Stomach (tissue), 4 donors: ENCODE data around the gene ATP5ME.

ENCODE experiments used
- POLR2A ChIP-seq, 4 donors: fragments of 450-650 bp; IDR thresholded peaks; one replicate each; pipeline ENCODE4 v1.6.1; 2016; ENCODE audit warnings: antibody characterized with exemption in 4 of 4, control low read depth in 2 of 4, mild to moderate bottlenecking in 1 of 4, moderate library complexity in 1 of 4
- TF ChIP-seq, protein P1 (sequence below), 7 experiments: fragments of 450-650 bp in 4 of 7; fragments of 200-600 bp in 3 of 7; sonication (generic) in 3 of 7; IDR thresholded peaks; one replicate each; pipeline ENCODE4 v1.5.1; 2016 to 2019; ENCODE audit warnings: antibody characterized with exemption in 7 of 7, control low read depth in 2 of 7, mild to moderate bottlenecking in 1 of 7

DNA sequence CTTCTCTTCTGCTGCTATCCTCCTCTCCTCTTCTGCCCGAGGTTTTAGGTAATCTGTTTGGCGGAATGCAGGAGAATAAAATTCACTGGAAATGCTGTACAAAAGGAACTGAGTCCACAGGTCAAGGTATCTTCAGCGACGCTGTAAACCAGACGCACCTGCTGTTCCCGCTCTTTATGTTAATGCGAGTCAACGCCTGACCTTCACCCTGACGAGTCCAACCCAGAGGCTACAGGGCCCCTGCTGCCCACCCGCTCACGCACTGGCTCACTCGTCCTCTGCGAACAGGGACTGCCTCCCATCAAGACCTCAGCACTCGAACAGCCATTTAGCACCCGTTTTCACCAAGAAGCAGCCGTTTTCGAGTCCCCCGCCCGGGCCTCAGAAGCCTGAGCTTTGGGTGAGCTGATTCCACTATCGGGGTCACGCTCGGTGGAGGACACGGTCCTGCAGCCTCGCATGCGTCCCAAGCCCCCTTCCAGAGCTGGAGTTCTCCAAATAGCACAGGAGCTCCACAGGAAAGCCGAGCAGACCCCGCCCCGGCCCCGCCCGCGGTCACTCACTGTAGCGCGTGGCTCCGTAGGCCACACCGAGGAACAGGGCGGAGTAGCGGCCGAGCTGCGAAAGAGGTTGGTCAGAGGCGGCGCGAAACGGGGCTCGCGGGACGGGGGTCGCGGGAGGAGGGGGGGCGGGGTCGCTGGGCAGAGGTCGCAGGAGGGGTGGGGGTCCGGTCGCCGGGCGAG is 556 bp downstream of the ATP5ME start:
- TF ChIP-seq, protein P1, sequence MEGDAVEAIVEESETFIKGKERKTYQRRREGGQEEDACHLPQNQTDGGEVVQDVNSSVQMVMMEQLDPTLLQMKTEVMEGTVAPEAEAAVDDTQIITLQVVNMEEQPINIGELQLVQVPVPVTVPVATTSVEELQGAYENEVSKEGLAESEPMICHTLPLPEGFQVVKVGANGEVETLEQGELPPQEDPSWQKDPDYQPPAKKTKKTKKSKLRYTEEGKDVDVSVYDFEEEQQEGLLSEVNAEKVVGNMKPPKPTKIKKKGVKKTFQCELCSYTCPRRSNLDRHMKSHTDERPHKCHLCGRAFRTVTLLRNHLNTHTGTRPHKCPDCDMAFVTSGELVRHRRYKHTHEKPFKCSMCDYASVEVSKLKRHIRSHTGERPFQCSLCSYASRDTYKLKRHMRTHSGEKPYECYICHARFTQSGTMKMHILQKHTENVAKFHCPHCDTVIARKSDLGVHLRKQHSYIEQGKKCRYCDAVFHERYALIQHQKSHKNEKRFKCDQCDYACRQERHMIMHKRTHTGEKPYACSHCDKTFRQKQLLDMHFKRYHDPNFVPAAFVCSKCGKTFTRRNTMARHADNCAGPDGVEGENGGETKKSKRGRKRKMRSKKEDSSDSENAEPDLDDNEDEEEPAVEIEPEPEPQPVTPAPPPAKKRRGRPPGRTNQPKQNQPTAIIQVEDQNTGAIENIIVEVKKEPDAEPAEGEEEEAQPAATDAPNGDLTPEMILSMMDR (IDR thresholded peaks at IDR 0.05): no peak
- TF ChIP-seq POLR2A (IDR thresholded peaks at IDR 0.05): no peak
